Lung (tissue), 12 donors: ENCODE data around the gene WDSUB1. TPM values are rescaled to one million over a fixed set of nuclear protein-coding genes. Genes with fewer than 3 reads are reported as not detected.

ENCODE experiments used
- ATAC-seq: fragments of 200-7000 bp; cut with Tn5 transposase; one replicate; pipeline ENCODE4 v1.9.1; 2020; ENCODE audit warnings: moderate number of reproducible peaks; ENCODE audit not compliant: insufficient read depth, low FRiP score
- DNase-seq, 3 donors: peaks; one replicate each; pipeline ENCODE4 v3.0.0-alpha.2; 2013 to 2017
- H3K27ac ChIP-seq, 2 donors: one replicate each; pipeline ENCODE4 v1.5.1; 2013; ENCODE audit warnings: mild to moderate bottlenecking in 2 of 2, moderate library complexity in 2 of 2, control low read depth in 1 of 2, inconsistent platforms in 1 of 2, low read depth in 1 of 2, low read length in 1 of 2
- H3K27me3 ChIP-seq, 3 donors: one replicate each; pipeline ENCODE4 v1.5.1; 2013; ENCODE audit warnings: low read length in 2 of 3; ENCODE audit not compliant: control insufficient read depth in 3 of 3, insufficient read depth in 3 of 3
- H3K36me3 ChIP-seq, 4 donors: one replicate each; pipeline ENCODE4 v1.5.1; 2013; ENCODE audit warnings: low read length in 4 of 4, mild to moderate bottlenecking in 1 of 4, moderate library complexity in 1 of 4; ENCODE audit not compliant: control insufficient read depth in 4 of 4, insufficient read depth in 4 of 4
- H3K4me1 ChIP-seq, 5 donors: one replicate each; pipeline ENCODE4 v1.5.1; 2013; ENCODE audit warnings: low read length in 5 of 5, mild to moderate bottlenecking in 2 of 5, moderate library complexity in 1 of 5; ENCODE audit not compliant: control insufficient read depth in 5 of 5, insufficient read depth in 5 of 5
- H3K4me3 ChIP-seq: one replicate; pipeline ENCODE4 v1.5.1; 2013; ENCODE audit warnings: mild to moderate bottlenecking, control low read depth, moderate library complexity
- H3K9ac ChIP-seq, 2 donors: one replicate each; pipeline ENCODE4 v1.5.1; 2013; ENCODE audit warnings: low read length in 2 of 2, control low read depth in 1 of 2; ENCODE audit not compliant: insufficient read depth in 1 of 2
- H3K9me3 ChIP-seq, 4 donors: one replicate each; pipeline ENCODE4 v1.5.1; 2013; ENCODE audit warnings: low read length in 3 of 4, mild to moderate bottlenecking in 1 of 4, moderate library complexity in 1 of 4; ENCODE audit not compliant: control insufficient read depth in 4 of 4, insufficient read depth in 3 of 4
- WGBS, 2 donors: extraction: QIAGEN DNeasy Blood & Tissue Kit; methylation state at CpG; one replicate each; pipeline ENCODE4 v1.1.7; 2013; 5-methylcytosine and 5-hydroxymethylcytosine counted together
- polyA plus RNA-seq, 2 donors: library from polyadenylated mRNA; stranded (reverse); fragments of 200-250 nt; gene quantifications; one replicate each; pipeline ENCODE4 v1.2.1, GENCODE V29; 2013
- total RNA-seq, 2 donors: library from RNA; depleted of rRNA in 1 of 2; stranded (reverse); fragments of >200 nt in 1 of 2; gene quantifications; one replicate each; pipeline ENCODE4 v1.2.1, GENCODE V29; 2014 to 2021
- TF ChIP-seq, protein P1 (sequence below): IDR thresholded peaks from 2 replicates; pipeline ENCODE4 v1.5.1; 2012; ENCODE audit warnings: mild to moderate bottlenecking; ENCODE audit errors: control extremely low read depth, extremely low read depth
- donor health status: control.
- donor health status: control.
- donor health status: Bipolar disorder and iron deficiency.
- donor health status: healthy.
- donor health status: DM: yes; HTN: yes; CAD: no.

Gene WDSUB1
- total and polyA plus RNA-seq, 4 donors: 7.7 to 18.3 (median 9.8) TPM

DNA sequence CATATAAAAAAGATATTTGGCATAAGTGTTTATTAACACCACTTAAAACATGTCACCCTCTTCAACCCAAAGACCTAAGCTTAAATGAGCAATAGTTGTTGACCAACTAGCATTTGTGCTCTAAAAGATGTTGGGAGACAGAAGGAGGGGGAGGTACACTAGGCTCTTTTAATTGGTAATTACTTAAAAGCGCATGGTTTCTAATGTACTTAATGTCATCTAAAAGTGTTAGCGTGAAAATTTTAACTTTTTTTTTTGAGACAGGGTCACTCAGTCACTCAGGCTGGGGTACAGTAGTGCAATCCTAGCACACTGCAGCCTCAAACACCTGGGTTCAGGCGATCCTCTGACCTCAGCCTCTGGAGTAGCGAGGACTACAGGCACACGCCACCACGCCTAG is 5.5 kb downstream of the WDSUB1 start:
- Histone ChIP-seq H3K27me3 (no peaks in the 10 kb centered on the region), H3K9me3 (no peaks in the 10 kb centered on the region), H3K9ac (no peak overlapping the region), H3K27ac (no peak overlapping the region), H3K4me3 (no peak overlapping the region), H3K36me3 (peaks cover 0 to 4% (median 3%) of the 10 kb centered on the region in 4 donors), H3K4me1 (peaks cover 0 to 7% (median 4%) of the 10 kb centered on the region in 5 donors)
- DNase-seq: no peak
- TF ChIP-seq, protein P1, sequence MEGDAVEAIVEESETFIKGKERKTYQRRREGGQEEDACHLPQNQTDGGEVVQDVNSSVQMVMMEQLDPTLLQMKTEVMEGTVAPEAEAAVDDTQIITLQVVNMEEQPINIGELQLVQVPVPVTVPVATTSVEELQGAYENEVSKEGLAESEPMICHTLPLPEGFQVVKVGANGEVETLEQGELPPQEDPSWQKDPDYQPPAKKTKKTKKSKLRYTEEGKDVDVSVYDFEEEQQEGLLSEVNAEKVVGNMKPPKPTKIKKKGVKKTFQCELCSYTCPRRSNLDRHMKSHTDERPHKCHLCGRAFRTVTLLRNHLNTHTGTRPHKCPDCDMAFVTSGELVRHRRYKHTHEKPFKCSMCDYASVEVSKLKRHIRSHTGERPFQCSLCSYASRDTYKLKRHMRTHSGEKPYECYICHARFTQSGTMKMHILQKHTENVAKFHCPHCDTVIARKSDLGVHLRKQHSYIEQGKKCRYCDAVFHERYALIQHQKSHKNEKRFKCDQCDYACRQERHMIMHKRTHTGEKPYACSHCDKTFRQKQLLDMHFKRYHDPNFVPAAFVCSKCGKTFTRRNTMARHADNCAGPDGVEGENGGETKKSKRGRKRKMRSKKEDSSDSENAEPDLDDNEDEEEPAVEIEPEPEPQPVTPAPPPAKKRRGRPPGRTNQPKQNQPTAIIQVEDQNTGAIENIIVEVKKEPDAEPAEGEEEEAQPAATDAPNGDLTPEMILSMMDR: no peak
- 96 to 98% methylated on average over 6 of the region's 6 CpGs for WGBS, 2 donors
- no peak for ATAC-seq

DNA sequence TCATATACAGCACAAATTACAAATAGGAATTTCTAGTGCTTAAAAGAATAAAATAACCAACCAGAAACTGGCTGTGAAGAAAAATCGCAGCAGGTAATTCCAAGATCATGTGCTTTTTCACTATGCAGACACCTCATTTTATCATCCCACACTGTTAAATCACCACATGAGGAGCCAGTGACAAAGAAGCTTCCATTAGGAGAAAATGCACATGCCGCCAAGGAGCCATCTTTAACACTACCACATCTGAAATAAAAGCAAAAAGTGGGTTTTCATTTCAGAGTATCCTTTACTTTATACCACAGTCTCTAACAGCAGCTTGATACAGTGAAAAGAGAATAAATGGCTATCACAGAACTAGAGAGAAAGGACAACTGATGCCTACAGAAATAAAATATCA is 6.8 kb downstream of the WDSUB1 start:
- 96% methylated on average over 2 of the region's 2 CpGs for WGBS, 2 donors
- Histone ChIP-seq H3K4me1 (peaks cover 0 to under 1% (median 0%) of the 10 kb centered on the region in 5 donors), H3K9ac (no peak overlapping the region), H3K36me3 (peaks cover 0 to 4% (median 3%) of the 10 kb centered on the region in 4 donors), H3K4me3 (no peak overlapping the region), H3K27me3 (no peaks in the 10 kb centered on the region), H3K27ac (no peak overlapping the region), H3K9me3 (no peaks in the 10 kb centered on the region)
- TF ChIP-seq, protein P1: no peak
- ATAC-seq (no peak), DNase-seq (no peak)

DNA sequence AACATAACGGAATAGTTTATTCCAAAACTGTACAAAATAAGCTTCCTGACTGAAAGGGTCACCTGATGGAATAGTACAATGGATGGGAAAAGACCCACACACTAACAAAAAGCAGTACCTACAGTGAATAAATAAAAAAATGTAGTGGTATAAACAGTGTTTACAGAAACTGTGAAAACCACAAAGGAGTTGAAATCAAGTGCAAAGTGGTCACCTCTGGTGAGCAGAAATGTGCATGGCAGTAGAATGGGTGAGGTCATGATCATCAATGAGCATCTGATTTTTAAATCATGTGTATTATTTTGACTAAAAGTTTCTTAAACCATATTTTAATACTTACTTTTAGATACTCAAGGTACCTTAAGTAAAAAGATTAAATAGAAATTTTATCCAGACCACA is 11.4 kb downstream of the WDSUB1 start:
- no peak overlapping the region for H3K27ac ChIP-seq
- no peaks in the 10 kb centered on the region for H3K4me1 ChIP-seq
- whole genome bisulfite sequencing, 2 donors: 95 to 100% methylated on average over 1 of the region's 1 CpG
- no peak for ATAC-seq
- H3K9me3 ChIP-seq: no peaks in the 10 kb centered on the region
- DNase-seq: no peak
- H3K9ac ChIP-seq: no peak overlapping the region
- H3K27me3 ChIP-seq: no peaks in the 10 kb centered on the region
- TF ChIP-seq, protein P1: no peak
- no peak overlapping the region for H3K4me3 ChIP-seq
- peaks cover 0 to 8% (median 7%) of the 10 kb centered on the region in 4 donors for H3K36me3 ChIP-seq

DNA sequence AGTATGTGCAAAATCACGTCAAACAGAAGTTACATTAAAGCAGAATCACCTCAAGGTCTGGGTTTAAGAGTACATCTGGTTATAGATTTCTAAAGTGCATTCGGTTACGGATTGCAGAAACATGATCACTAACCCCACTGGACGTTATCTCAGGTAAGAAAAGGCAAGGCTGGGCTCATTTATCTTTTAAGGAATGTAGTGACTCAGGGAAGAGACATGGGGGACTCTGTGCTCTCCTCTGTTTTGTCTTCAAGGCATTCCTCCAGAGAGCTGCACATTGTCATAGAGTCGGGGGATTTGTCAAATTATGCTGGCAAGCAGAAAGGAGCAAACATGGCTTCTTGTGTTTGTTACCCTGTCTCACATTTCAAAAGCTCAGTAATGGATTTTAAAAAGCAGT is 14.3 kb downstream of the WDSUB1 start:
- ATAC-seq: no peak
- Histone ChIP-seq H3K27ac (no peak overlapping the region), H3K9ac (no peak overlapping the region), H3K27me3 (no peaks in the 10 kb centered on the region), H3K4me3 (no peak overlapping the region), H3K36me3 (peaks cover 0 to 7% (median 6%) of the 10 kb centered on the region in 4 donors), H3K9me3 (no peaks in the 10 kb centered on the region), H3K4me1 (peaks cover 0 to 6% (median 0%) of the 10 kb centered on the region in 5 donors)
- 92 to 94% methylated on average over 5 of the region's 5 CpGs for WGBS, 2 donors
- TF ChIP-seq, protein P1: no peak
- DNase-seq: no peak
